ENCODE results near the gene BMPER.

The BMPER gene

GRCh38 chr7:34189031-34189430 lies 283.7 kb downstream of the BMPER start:
- H3K27me3 ChIP-seq (ENCODE audit: control insufficient read depth, insufficient read depth, low read length, poor library complexity, severe bottlenecking) = no peaks in the 10 kb centered on the region
- peaks cover 7% of the 10 kb centered on the region for H3K4me1 ChIP-seq (ENCODE audit: control insufficient read depth, insufficient read depth, low read length)

DNA sequence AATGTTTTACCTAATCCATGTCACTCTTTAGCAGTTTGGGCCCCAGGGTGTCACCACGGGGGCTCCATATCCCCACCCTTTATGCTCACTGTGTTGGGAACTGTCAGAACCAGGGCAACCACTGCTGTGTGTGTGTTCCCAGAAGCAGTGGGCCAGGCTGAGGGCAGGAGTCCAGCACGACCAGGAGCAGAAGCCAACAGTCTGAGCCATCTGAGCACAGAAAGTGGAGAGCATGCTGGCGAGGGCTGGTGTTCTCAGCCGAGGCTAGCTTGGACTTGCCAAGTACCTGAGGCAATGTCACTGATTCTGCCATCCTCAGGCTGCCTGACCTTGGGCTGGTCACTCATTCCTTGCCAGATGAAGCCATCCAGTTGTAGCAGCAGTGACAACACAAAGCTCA lies 285.0 kb downstream of the BMPER start:
- H3K9me3 ChIP-seq (ENCODE audit: control insufficient read depth, low read length) = no peaks in the 10 kb centered on the region
- H3K4me3 ChIP-seq (ENCODE audit: insufficient read depth, low read depth, low read length) = no peak overlapping the region
- H3K36me3 ChIP-seq (ENCODE audit: control insufficient read depth, insufficient read depth, low read length) = no peaks in the 10 kb centered on the region
- H3K27ac ChIP-seq (ENCODE audit: insufficient read depth, low read depth, low read length, poor library complexity, severe bottlenecking) = no peak overlapping the region
- peaks cover 7% of the 10 kb centered on the region for H3K4me1 ChIP-seq (ENCODE audit: control insufficient read depth, insufficient read depth, low read length)
- 93 to 94% methylated on average over 4 of the region's 4 CpGs for WGBS, 2 experiments
- no peaks in the 10 kb centered on the region for H3K27me3 ChIP-seq (ENCODE audit: control insufficient read depth, insufficient read depth, low read length, poor library complexity, severe bottlenecking)

More at GRCh38 chr7:34189031-34189430, 283.7 kb downstream of the BMPER start:
- Histone ChIP-seq H3K27ac (ENCODE audit: insufficient read depth, low read depth, low read length, poor library complexity, severe bottlenecking) (no peak overlapping the region), H3K9me3 (ENCODE audit: control insufficient read depth, low read length) (no peaks in the 10 kb centered on the region), H3K36me3 (ENCODE audit: control insufficient read depth, insufficient read depth, low read length) (no peaks in the 10 kb centered on the region), H3K4me3 (ENCODE audit: insufficient read depth, low read depth, low read length) (no peak overlapping the region)
- 88 to 95% methylated on average over 3 of the region's 3 CpGs for WGBS, 2 experiments

DNA sequence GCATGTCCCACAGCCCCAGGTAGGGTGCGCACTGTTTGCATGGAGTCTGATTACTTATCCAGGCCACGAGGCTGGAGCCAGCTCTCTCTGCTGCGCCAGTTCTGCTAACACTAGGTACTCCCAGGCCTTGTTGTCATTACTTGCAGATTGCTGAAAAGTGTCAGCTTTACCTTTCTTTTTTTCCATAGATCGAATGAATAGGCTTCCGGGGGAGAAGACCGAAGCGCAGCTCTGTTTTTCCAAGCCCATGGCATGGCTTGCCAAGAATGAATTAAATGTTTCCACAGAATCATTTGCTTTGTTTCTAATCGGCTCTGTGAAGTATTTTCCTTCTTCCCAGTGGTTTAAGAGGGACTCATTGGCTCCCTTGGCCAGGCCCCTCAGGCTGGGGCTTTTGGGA lies 285.8 kb downstream of the BMPER start:
- H3K27me3 ChIP-seq (ENCODE audit: control insufficient read depth, insufficient read depth, low read length, poor library complexity, severe bottlenecking) = no peaks in the 10 kb centered on the region
- no peak overlapping the region for H3K4me3 ChIP-seq (ENCODE audit: insufficient read depth, low read depth, low read length)
- no peak overlapping the region for H3K27ac ChIP-seq (ENCODE audit: insufficient read depth, low read depth, low read length, poor library complexity, severe bottlenecking)
- 95 to 96% methylated on average over 8 of the region's 8 CpGs for WGBS, 2 experiments
- peaks cover 7% of the 10 kb centered on the region for H3K4me1 ChIP-seq (ENCODE audit: control insufficient read depth, insufficient read depth, low read length)
- no peaks in the 10 kb centered on the region for H3K36me3 ChIP-seq (ENCODE audit: control insufficient read depth, insufficient read depth, low read length)
- H3K9me3 ChIP-seq (ENCODE audit: control insufficient read depth, low read length) = no peaks in the 10 kb centered on the region

GRCh38 chr7:34191771-34192479 lies 286.6 kb downstream of the BMPER start:
- Histone ChIP-seq H3K4me1 (ENCODE audit: control insufficient read depth, insufficient read depth, low read length) (peaks cover 7% of the 10 kb centered on the region), H3K9me3 (ENCODE audit: control insufficient read depth, low read length) (no peaks in the 10 kb centered on the region), H3K27ac (ENCODE audit: insufficient read depth, low read depth, low read length, poor library complexity, severe bottlenecking) (no peak overlapping the region), H3K27me3 (ENCODE audit: control insufficient read depth, insufficient read depth, low read length, poor library complexity, severe bottlenecking) (no peaks in the 10 kb centered on the region), H3K36me3 (ENCODE audit: control insufficient read depth, insufficient read depth, low read length) (no peaks in the 10 kb centered on the region), H3K4me3 (ENCODE audit: insufficient read depth, low read depth, low read length) (no peak overlapping the region)
- 54 to 61% methylated on average over 6 of the region's 6 CpGs for WGBS, 2 experiments

GRCh38 chr7:34192906-34193305 lies 287.6 kb downstream of the BMPER start:
- no peaks in the 10 kb centered on the region for H3K9me3 ChIP-seq (ENCODE audit: control insufficient read depth, low read length)
- H3K4me1 ChIP-seq (ENCODE audit: control insufficient read depth, insufficient read depth, low read length) = peaks cover 7% of the 10 kb centered on the region
- no peaks in the 10 kb centered on the region for H3K36me3 ChIP-seq (ENCODE audit: control insufficient read depth, insufficient read depth, low read length)
- no peaks in the 10 kb centered on the region for H3K27me3 ChIP-seq (ENCODE audit: control insufficient read depth, insufficient read depth, low read length, poor library complexity, severe bottlenecking)
- no peak overlapping the region for H3K27ac ChIP-seq (ENCODE audit: insufficient read depth, low read depth, low read length, poor library complexity, severe bottlenecking)
- 86 to 100% methylated on average over 1 of the region's 1 CpG for WGBS, 2 experiments
- no peak overlapping the region for H3K4me3 ChIP-seq (ENCODE audit: insufficient read depth, low read depth, low read length)

DNA sequence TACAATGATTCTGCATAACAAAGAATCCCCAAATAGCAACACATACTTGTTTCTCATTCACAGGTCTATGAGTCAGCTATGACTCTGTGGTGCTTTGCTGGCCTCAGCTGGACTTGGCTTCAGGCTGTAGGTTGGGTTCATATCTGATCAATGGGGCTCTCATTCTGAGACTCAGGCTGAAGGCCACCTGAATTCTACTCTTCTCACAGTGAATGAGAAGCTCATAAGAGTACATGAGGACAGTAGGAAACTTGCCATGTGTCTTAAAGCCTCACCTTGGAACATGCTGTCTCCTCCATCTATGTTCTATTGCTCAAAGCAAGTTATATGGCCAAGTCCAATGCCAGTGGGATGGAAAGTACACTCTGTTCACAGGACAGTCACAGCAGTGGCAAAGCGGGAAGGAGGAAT lies 292.9 kb downstream of the BMPER start:
- no peaks in the 10 kb centered on the region for H3K9me3 ChIP-seq (ENCODE audit: control insufficient read depth, low read length)
- no peaks in the 10 kb centered on the region for H3K4me1 ChIP-seq (ENCODE audit: control insufficient read depth, insufficient read depth, low read length)
- H3K27me3 ChIP-seq (ENCODE audit: control insufficient read depth, insufficient read depth, low read length, poor library complexity, severe bottlenecking) = no peaks in the 10 kb centered on the region
- 83% methylated on average over 1 of the region's 1 CpG; no CpG with 5 or more reads in 1 of the 2 experiments for WGBS, 2 experiments
- no peak overlapping the region for H3K27ac ChIP-seq (ENCODE audit: insufficient read depth, low read depth, low read length, poor library complexity, severe bottlenecking)
- H3K36me3 ChIP-seq (ENCODE audit: control insufficient read depth, insufficient read depth, low read length) = no peaks in the 10 kb centered on the region
- H3K4me3 ChIP-seq (ENCODE audit: insufficient read depth, low read depth, low read length) = no peak overlapping the region
